Lung (tissue), 12 donors: ENCODE measurements around the gene CIP2A. TPM values are rescaled to one million over a fixed set of nuclear protein-coding genes. Genes with fewer than 3 reads are reported as not detected.

Experiments
- ATAC-seq: fragments of 200-7000 bp; cut with Tn5 transposase; one replicate; pipeline ENCODE4 v1.9.1; 2020; ENCODE audit warnings: moderate number of reproducible peaks; ENCODE audit not compliant: insufficient read depth, low FRiP score
- DNase-seq, 3 donors: peaks; one replicate each; pipeline ENCODE4 v3.0.0-alpha.2; 2013 to 2017
- H3K27ac ChIP-seq, 2 donors: one replicate each; pipeline ENCODE4 v1.5.1; 2013; ENCODE audit warnings: mild to moderate bottlenecking in 2 of 2, moderate library complexity in 2 of 2, control low read depth in 1 of 2, inconsistent platforms in 1 of 2, low read depth in 1 of 2, low read length in 1 of 2
- H3K27me3 ChIP-seq, 3 donors: one replicate each; pipeline ENCODE4 v1.5.1; 2013; ENCODE audit warnings: low read length in 2 of 3; ENCODE audit not compliant: control insufficient read depth in 3 of 3, insufficient read depth in 3 of 3
- H3K36me3 ChIP-seq, 4 donors: one replicate each; pipeline ENCODE4 v1.5.1; 2013; ENCODE audit warnings: low read length in 4 of 4, mild to moderate bottlenecking in 1 of 4, moderate library complexity in 1 of 4; ENCODE audit not compliant: control insufficient read depth in 4 of 4, insufficient read depth in 4 of 4
- H3K4me1 ChIP-seq, 5 donors: one replicate each; pipeline ENCODE4 v1.5.1; 2013; ENCODE audit warnings: low read length in 5 of 5, mild to moderate bottlenecking in 2 of 5, moderate library complexity in 1 of 5; ENCODE audit not compliant: control insufficient read depth in 5 of 5, insufficient read depth in 5 of 5
- H3K4me3 ChIP-seq: one replicate; pipeline ENCODE4 v1.5.1; 2013; ENCODE audit warnings: mild to moderate bottlenecking, control low read depth, moderate library complexity
- H3K9ac ChIP-seq, 2 donors: one replicate each; pipeline ENCODE4 v1.5.1; 2013; ENCODE audit warnings: low read length in 2 of 2, control low read depth in 1 of 2; ENCODE audit not compliant: insufficient read depth in 1 of 2
- H3K9me3 ChIP-seq, 4 donors: one replicate each; pipeline ENCODE4 v1.5.1; 2013; ENCODE audit warnings: low read length in 3 of 4, mild to moderate bottlenecking in 1 of 4, moderate library complexity in 1 of 4; ENCODE audit not compliant: control insufficient read depth in 4 of 4, insufficient read depth in 3 of 4
- CTCF ChIP-seq: IDR thresholded peaks from 2 replicates; pipeline ENCODE4 v1.5.1; 2012; ENCODE audit warnings: mild to moderate bottlenecking; ENCODE audit errors: control extremely low read depth, extremely low read depth
- WGBS, 2 donors: extraction: QIAGEN DNeasy Blood & Tissue Kit; methylation state at CpG; one replicate each; pipeline ENCODE4 v1.1.7; 2013; 5-methylcytosine and 5-hydroxymethylcytosine counted together
- polyA plus RNA-seq, 2 donors: library from polyadenylated mRNA; stranded (reverse); fragments of 200-250 nt; gene quantifications; one replicate each; pipeline ENCODE4 v1.2.1, GENCODE V29; 2013
- total RNA-seq, 2 donors: library from RNA; depleted of rRNA in 1 of 2; stranded (reverse); fragments of >200 nt in 1 of 2; gene quantifications; one replicate each; pipeline ENCODE4 v1.2.1, GENCODE V29; 2014 to 2021
- donor health status: control.
- donor health status: control.
- donor health status: Bipolar disorder and iron deficiency.
- donor health status: healthy.
- donor health status: DM: yes; HTN: yes; CAD: no.

Gene CIP2A
- total and polyA plus RNA-seq, 4 donors, result 1.1 to 12.9 (median 2.1) TPM

- H3K4me3 ChIP-seq, result no peak overlapping the region
- ATAC-seq (no peak), DNase-seq (no peak)
- WGBS, 2 donors, result 89 to 91% methylated on average over 2 of the region's 2 CpGs
- no peak for TF ChIP-seq CTCF
- no peaks in the 10 kb centered on the region for H3K9me3 ChIP-seq
- no peaks in the 10 kb centered on the region for H3K4me1 ChIP-seq
- no peaks in the 10 kb centered on the region for H3K27me3 ChIP-seq
- H3K27ac ChIP-seq, result no peak overlapping the region
- H3K36me3 ChIP-seq, result peaks cover 2 to 27% (median 12%) of the 10 kb centered on the region in 4 donors
- no peak overlapping the region for H3K9ac ChIP-seq
These were observed 11.2 kb downstream of the CIP2A start for GRCh38 chr3:108578064-108578463.

GRCh38 chr3:108569336-108569735 lies 19.9 kb downstream of the CIP2A start:
- Histone ChIP-seq H3K9me3 (no peaks in the 10 kb centered on the region), H3K4me3 (no peak overlapping the region), H3K4me1 (peaks cover 0 to 3% (median 0%) of the 10 kb centered on the region in 5 donors), H3K27ac (no peak overlapping the region), H3K27me3 (no peaks in the 10 kb centered on the region), H3K9ac (no peak overlapping the region), H3K36me3 (peaks cover 0 to 9% (median under 1%) of the 10 kb centered on the region in 4 donors)
- WGBS, 2 donors, result 97 to 98% methylated on average over 4 of the region's 4 CpGs
- ATAC-seq (no peak), DNase-seq (no peak)
- no peak for TF ChIP-seq CTCF

- Histone ChIP-seq H3K27me3 (no peaks in the 10 kb centered on the region), H3K4me1 (peaks cover 0 to 4% (median 0%) of the 10 kb centered on the region in 5 donors), H3K9me3 (no peaks in the 10 kb centered on the region), H3K9ac (no peak overlapping the region), H3K36me3 (peaks cover 0 to 7% (median 0%) of the 10 kb centered on the region in 4 donors), H3K4me3 (no peak overlapping the region), H3K27ac (no peak overlapping the region)
- WGBS, 2 donors, result 93 to 96% methylated on average over 1 of the region's 1 CpG
- no peak for TF ChIP-seq CTCF
- ATAC-seq (no peak), DNase-seq (no peak)
These were observed 22.6 kb downstream of the CIP2A start for GRCh38 chr3:108566599-108566998.

GRCh38 chr3:108565506-108565905 lies 23.7 kb downstream of the CIP2A start:
- no peak overlapping the region for H3K4me3 ChIP-seq
- 85 to 92% methylated on average over 3 of the region's 3 CpGs for WGBS, 2 donors
- H3K36me3 ChIP-seq, result peaks cover 0 to 8% (median 0%) of the 10 kb centered on the region in 4 donors
- ATAC-seq (no peak), DNase-seq (no peak)
- no peak overlapping the region for H3K27ac ChIP-seq
- no peaks in the 10 kb centered on the region for H3K27me3 ChIP-seq
- H3K4me1 ChIP-seq, result peaks cover 0 to 4% (median 0%) of the 10 kb centered on the region in 5 donors
- H3K9ac ChIP-seq, result no peak overlapping the region
- H3K9me3 ChIP-seq, result no peaks in the 10 kb centered on the region
- no peak for TF ChIP-seq CTCF
